Spleen (tissue), 7 donors: ENCODE data around the gene HAUS7.

Experiments used
- CTCF ChIP-seq, 11 experiments: fragments of 200-600 bp in 7 of 11; fragments of 450-650 bp in 4 of 11; sonication (generic) in 4 of 11; IDR thresholded peaks in 8 of 11; conservative IDR thresholded peaks in 3 of 11; 1 replicate in 7 of 11; 2 replicates in 4 of 11; pipeline versions ENCODE4 v1.4.0 to v1.8.0; 2016 to 2021; ENCODE audit warnings: antibody characterized with exemption in 11 of 11, inconsistent platforms in 4 of 11, mild to moderate bottlenecking in 1 of 11
- POLR2A ChIP-seq, 3 donors: fragments of 450-650 bp; IDR thresholded peaks; one replicate each; pipeline ENCODE4 v1.5.1; 2017; ENCODE audit warnings: antibody characterized with exemption in 3 of 3, mild to moderate bottlenecking in 1 of 3
- POLR2AphosphoS5 ChIP-seq, 3 donors: sonication (generic); formaldehyde crosslinking; IDR thresholded peaks; one replicate each; pipeline ENCODE4 v1.5.1; 2017; ENCODE audit warnings: antibody characterized with exemption in 3 of 3
- donor health status: DM: no; HTN: no; CAD: no; lungs with moderate emphysema.
- donor health status: DM: no; HTN: no; CAD: no.
- donor health status: DM: no; HTN: no; CAD: no.

- TF ChIP-seq CTCF (IDR thresholded peaks at IDR 0.05 in 8 of 11, conservative IDR thresholded peaks at IDR 0.05 in 3 of 11), result no peak
- no peak for TF ChIP-seq POLR2A (IDR thresholded peaks at IDR 0.05)
- peak in 2 of 3 donors; percentile 18 to 64 for TF ChIP-seq POLR2AphosphoS5 (IDR thresholded peaks at IDR 0.05)
Observed at GRCh38 chrX:153482376-153483015, 12.1 kb upstream of the HAUS7 start.
